Transverse colon (tissue), 4 donors: Measurements from ENCODE around the gene POLR2A.

Experiments
- POLR2A ChIP-seq: fragments of 450-650 bp; IDR thresholded peaks from one replicate; pipeline ENCODE4 v1.6.1; 2016; ENCODE audit warnings: antibody characterized with exemption, mild to moderate bottlenecking, moderate library complexity
- POLR2AphosphoS5 ChIP-seq, 3 donors: sonication (generic); formaldehyde crosslinking; IDR thresholded peaks; one replicate each; pipeline ENCODE4 v1.6.1; 2016; ENCODE audit warnings: antibody characterized with exemption in 3 of 3
- TF ChIP-seq, protein P1 (sequence below), 5 experiments: fragments of 200-600 bp in 3 of 5; fragments of 450-650 bp in 2 of 5; sonication (generic) in 3 of 5; IDR thresholded peaks; 1 replicate in 2 of 5; 2 replicates in 3 of 5; pipeline ENCODE4 v1.5.1; 2016 to 2017; ENCODE audit warnings: antibody characterized with exemption in 5 of 5, inconsistent platforms in 3 of 5, mild to moderate bottlenecking in 2 of 5, moderate library complexity in 1 of 5

DNA sequence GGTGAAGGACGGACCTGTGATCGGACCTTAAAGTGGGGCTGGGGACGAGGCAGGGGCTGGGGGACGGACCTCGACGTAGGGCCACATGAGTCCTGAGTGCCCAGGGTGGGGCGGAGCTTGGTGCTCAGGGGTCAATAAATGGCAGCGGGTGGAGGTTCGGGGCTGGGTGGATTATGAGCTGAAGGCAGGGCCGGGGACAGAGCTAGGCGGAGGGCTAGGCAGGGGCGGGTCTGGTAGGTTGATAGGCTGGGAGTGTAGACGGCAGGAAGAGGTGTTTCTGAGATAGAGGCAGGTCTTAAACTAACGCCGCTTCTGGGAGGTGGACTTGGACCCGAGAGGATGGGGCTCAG is 38.6 kb upstream of the POLR2A start:
- TF ChIP-seq, protein P1, sequence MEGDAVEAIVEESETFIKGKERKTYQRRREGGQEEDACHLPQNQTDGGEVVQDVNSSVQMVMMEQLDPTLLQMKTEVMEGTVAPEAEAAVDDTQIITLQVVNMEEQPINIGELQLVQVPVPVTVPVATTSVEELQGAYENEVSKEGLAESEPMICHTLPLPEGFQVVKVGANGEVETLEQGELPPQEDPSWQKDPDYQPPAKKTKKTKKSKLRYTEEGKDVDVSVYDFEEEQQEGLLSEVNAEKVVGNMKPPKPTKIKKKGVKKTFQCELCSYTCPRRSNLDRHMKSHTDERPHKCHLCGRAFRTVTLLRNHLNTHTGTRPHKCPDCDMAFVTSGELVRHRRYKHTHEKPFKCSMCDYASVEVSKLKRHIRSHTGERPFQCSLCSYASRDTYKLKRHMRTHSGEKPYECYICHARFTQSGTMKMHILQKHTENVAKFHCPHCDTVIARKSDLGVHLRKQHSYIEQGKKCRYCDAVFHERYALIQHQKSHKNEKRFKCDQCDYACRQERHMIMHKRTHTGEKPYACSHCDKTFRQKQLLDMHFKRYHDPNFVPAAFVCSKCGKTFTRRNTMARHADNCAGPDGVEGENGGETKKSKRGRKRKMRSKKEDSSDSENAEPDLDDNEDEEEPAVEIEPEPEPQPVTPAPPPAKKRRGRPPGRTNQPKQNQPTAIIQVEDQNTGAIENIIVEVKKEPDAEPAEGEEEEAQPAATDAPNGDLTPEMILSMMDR (IDR thresholded peaks at IDR 0.05): no peak
- TF ChIP-seq POLR2A (no peak), POLR2AphosphoS5 (IDR thresholded peaks at IDR 0.05) (no peak)
